Measurements from ENCODE around the gene HES4. TPM values are rescaled to one million over a fixed set of nuclear protein-coding genes. Genes with fewer than 3 reads are reported as not detected.

The HES4 gene
- total RNA-seq, 4 donors from 2014 or later = 12.7 to 34.8 (median 31.6) TPM

GRCh38 chr1:966704-967300, 33.1 kb downstream of the HES4 start:
- 0% methylated on average over 10 of the region's 60 CpGs for WGBS
- H3K27ac ChIP-seq = peak overlapping the region; percentile 92
- no peaks in the 10 kb centered on the region for H3K9me3 ChIP-seq
- H3K4me1 ChIP-seq = peaks cover 40% of the 10 kb centered on the region
- no peak for TF ChIP-seq POLR2AphosphoS5 (IDR thresholded peaks at IDR 0.05)
- TF ChIP-seq CTCF (IDR thresholded peaks at IDR 0.05) = no peak
- TF ChIP-seq POLR2A (IDR thresholded peaks at IDR 0.05) = peak in 1 of 2 donors; percentile 10
- TF ChIP-seq EP300 (IDR thresholded peaks at IDR 0.05) = no peak
- DNase-seq (ENCODE audit: low spot score in 2 of 2) = no peak
- H3K36me3 ChIP-seq = peaks cover 10% of the 10 kb centered on the region
- peaks cover 25% of the 10 kb centered on the region for H3K27me3 ChIP-seq
- H3K4me3 ChIP-seq = peak overlapping the region; percentile 84

- Histone ChIP-seq H3K27ac (peak within 1 kb of the TSS; percentile 92), H3K9me3 (no peaks in the 10 kb centered on the region), H3K36me3 (peaks cover 10% of the 10 kb centered on the region), H3K27me3 (peaks cover 19% of the 10 kb centered on the region), H3K4me3 (peak within 1 kb of the TSS; percentile 84), H3K4me1 (peaks cover 41% of the 10 kb centered on the region)
- TF ChIP-seq EP300 (IDR thresholded peaks at IDR 0.05) (no peak), CTCF (IDR thresholded peaks at IDR 0.05) (no peak)
- DNase-seq (ENCODE audit: low spot score in 2 of 2) = no peak
- WGBS = 1% methylated on average over 12 of the region's 31 CpGs
Measured at GRCh38 chr1:966135-966703, 33.7 kb downstream of the HES4 start, which contains the start of gene PLEKHN1. Gene PLEKHN1 (plus strand): TSS chr1:966482. CDS start chr1:966532, 50 bp downstream.

DNA sequence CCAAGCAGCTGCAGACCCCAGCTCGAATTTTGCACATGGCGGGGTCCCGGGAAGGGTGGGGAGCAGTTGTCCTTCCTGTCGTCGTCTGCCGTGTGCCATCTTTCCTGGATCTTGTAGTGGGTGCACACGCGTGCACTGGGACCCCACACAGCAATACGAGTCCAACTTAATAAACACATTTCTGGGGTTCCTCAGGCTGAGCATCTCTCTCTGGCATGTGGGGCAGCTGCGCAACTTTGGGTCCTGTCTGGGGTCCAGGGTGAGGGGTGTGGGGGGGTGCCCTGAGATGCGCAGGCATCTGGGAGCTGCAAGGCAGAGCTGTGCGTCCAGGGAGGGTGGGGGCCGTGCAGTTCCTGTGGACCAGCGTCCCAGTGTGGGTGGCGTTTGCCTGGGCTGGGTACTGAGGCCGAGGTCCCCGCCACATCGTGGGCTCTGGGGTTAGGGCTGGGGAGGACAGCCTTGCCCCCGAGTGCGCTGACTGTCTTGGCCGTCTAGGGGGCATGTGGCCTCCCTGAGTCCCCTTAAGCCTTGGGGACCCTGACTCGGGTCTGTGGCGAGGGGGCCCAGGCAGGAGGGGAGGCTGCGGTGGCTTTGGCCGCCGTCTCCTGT, 34.3 kb downstream of the HES4 start:
- no peak for TF ChIP-seq CTCF (IDR thresholded peaks at IDR 0.05)
- TF ChIP-seq POLR2AphosphoS5 (IDR thresholded peaks at IDR 0.05) = no peak
- TF ChIP-seq POLR2A (IDR thresholded peaks at IDR 0.05) = no peak
- no peaks in the 10 kb centered on the region for H3K9me3 ChIP-seq
- H3K4me1 ChIP-seq = peaks cover 39% of the 10 kb centered on the region
- peaks cover 10% of the 10 kb centered on the region for H3K36me3 ChIP-seq
- DNase-seq (ENCODE audit: low spot score in 2 of 2) = no peak
- 80% methylated on average over 1 of the region's 26 CpGs for WGBS
- peaks cover 13% of the 10 kb centered on the region for H3K27me3 ChIP-seq
- peak overlapping the region; percentile 84 for H3K4me3 ChIP-seq
- peak overlapping the region; percentile 92 for H3K27ac ChIP-seq

DNA sequence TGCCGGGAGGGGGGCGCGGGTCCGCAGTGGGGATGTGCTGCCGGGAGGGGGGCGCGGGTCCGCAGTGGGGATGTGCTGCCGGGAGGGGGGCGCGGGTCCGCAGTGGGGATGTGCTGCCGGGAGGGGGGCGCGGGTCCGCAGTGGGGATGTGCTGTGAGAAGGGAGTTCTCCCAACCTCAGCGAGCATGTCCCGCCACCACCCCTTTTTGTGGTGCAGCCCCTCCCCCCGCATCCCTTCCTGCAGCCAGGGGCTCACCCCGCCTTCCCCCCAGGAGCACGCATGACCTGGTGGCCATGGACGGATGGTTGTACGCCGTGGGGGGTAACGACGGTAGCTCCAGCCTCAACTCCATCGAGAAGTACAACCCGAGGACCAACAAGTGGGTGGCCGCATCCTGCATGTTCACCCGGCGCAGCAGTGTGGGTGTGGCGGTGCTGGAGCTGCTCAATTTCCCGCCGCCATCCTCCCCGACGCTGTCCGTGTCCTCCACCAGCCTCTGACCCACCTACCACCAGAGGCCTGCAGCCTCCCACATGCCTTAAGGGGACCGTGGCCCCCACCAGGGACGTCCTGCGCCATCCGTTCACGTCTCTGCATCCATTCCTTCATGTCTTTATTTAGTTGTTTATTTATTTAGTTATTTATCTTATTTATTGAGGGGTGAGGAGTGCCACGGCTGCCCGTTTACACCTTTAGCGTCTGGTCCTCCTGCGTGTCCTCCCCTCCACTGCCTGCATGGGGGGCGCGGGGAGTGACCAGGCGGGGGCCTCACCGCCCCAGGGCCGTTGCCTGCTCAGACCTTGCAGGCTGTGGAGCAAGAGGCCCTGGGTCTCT, 35.0 kb downstream of the HES4 start:
- WGBS = 91% methylated on average over 21 of the region's 51 CpGs

More for the DNA sequence above, 35.0 kb downstream of the HES4 start:
- no peak for DNase-seq (ENCODE audit: low spot score in 2 of 2)
- Histone ChIP-seq H3K27me3 (peaks cover 6% of the 10 kb centered on the region), H3K27ac (no peak overlapping the region), H3K4me1 (peaks cover 43% of the 10 kb centered on the region), H3K9me3 (no peaks in the 10 kb centered on the region), H3K36me3 (peaks cover 10% of the 10 kb centered on the region), H3K4me3 (no peak overlapping the region)
- no peak for TF ChIP-seq POLR2A (IDR thresholded peaks at IDR 0.05)
- no peak for TF ChIP-seq EP300 (IDR thresholded peaks at IDR 0.05)
- TF ChIP-seq CTCF (IDR thresholded peaks at IDR 0.05) = no peak
- TF ChIP-seq POLR2AphosphoS5 (IDR thresholded peaks at IDR 0.05) = no peak
